HG03025 (cell line): ENCODE measurements around the gene KIF17.

Experiments
- ATAC-seq: cut with Tn5 transposase; IDR thresholded peaks from one replicate; pipeline ENCODE4 v1.9.1; 2021; ENCODE audit warnings: mild to moderate bottlenecking, moderate library complexity; ENCODE audit not compliant: unreplicated experiment, low FRiP score

KIF17 gene

GRCh38 chr1:20633190-20634064, 84.4 kb downstream of the KIF17 start, which contains the start of gene PINK1:
PINK1 (plus strand) TSS chr1:20633458; CDS start chr1:20633549, 91 bp downstream.
- peak; percentile 55 for ATAC-seq

GRCh38 chr1:20632386-20632785, 85.4 kb downstream of the KIF17 start:
- ATAC-seq = no peak

- no peak for ATAC-seq
Measured at GRCh38 chr1:20630729-20631128, 87.1 kb downstream of the KIF17 start.

GRCh38 chr1:20626524-20626923, 91.3 kb downstream of the KIF17 start:
- no peak for ATAC-seq

- no peak for ATAC-seq
Measured at GRCh38 chr1:20626098-20626427, 91.7 kb downstream of the KIF17 start.

- no peak for ATAC-seq
Measured at GRCh38 chr1:20625176-20626097, 92.4 kb downstream of the KIF17 start.

GRCh38 chr1:20624709-20625108, 93.1 kb downstream of the KIF17 start:
- no peak for ATAC-seq

GRCh38 chr1:20621012-20621411, 96.8 kb downstream of the KIF17 start:
- ATAC-seq = no peak

GRCh38 chr1:20619999-20620398, 97.8 kb downstream of the KIF17 start:
- no peak for ATAC-seq

GRCh38 chr1:20618550-20618949, 99.3 kb downstream of the KIF17 start:
- no peak for ATAC-seq

- no peak for ATAC-seq
Measured at GRCh38 chr1:20616847-20617487, 100.8 kb downstream of the KIF17 start.

GRCh38 chr1:20615946-20616846, 101.6 kb downstream of the KIF17 start:
- no peak for ATAC-seq

GRCh38 chr1:20614131-20614579, 103.7 kb downstream of the KIF17 start:
- no peak for ATAC-seq
